HepG2 (cell line): ENCODE measurements around the gene ULBP1. TPM values are rescaled to one million over a fixed set of nuclear protein-coding genes. Genes with fewer than 3 reads are reported as not detected.

Source experiments
- KDM1A ChIP-seq: IDR thresholded peaks from 2 replicates; pipeline ENCODE4 v1.6.1; 2016; ENCODE audit warnings: missing compliant biosample characterization
- KLF9 ChIP-seq: IDR thresholded peaks from 2 replicates; pipeline ENCODE4 v1.6.1; 2016; ENCODE audit warnings: low read depth
- MEF2D ChIP-seq: sonication (generic); formaldehyde crosslinking; IDR thresholded peaks from 2 replicates; pipeline ENCODE4 v1.5.1; 2020; ENCODE audit warnings: mild to moderate bottlenecking, missing genetic modification reagents
- NCOA1 ChIP-seq: sonication (generic); formaldehyde crosslinking; IDR thresholded peaks from 2 replicates; pipeline ENCODE4 v1.9.0; 2021; ENCODE audit warnings: missing genetic modification reagents
- POGZ ChIP-seq: sonication (generic); formaldehyde crosslinking; IDR thresholded peaks from 2 replicates; pipeline ENCODE4 v1.4.0; 2020; ENCODE audit warnings: mild to moderate bottlenecking, missing genetic modification reagents
- POLR2AphosphoS5 ChIP-seq: IDR thresholded peaks from 2 replicates; pipeline ENCODE4 v1.6.1; 2012; ENCODE audit warnings: low read depth, low read length
- PRPF4 ChIP-seq: fragments of 200-400 bp; formaldehyde crosslinking; IDR thresholded peaks from 2 replicates; pipeline ENCODE4 v1.6.1; 2016; ENCODE audit warnings: low read length, low read depth; ENCODE audit not compliant: poor library complexity, severe bottlenecking
- RFX1 ChIP-seq: fragments of 450-650 bp; IDR thresholded peaks from 2 replicates; pipeline ENCODE4 v1.6.1; 2017
- SP5 ChIP-seq: IDR thresholded peaks from 2 replicates; pipeline ENCODE4 v1.6.1; 2016; ENCODE audit warnings: low read depth, borderline replicate concordance
- U2AF2 ChIP-seq: fragments of 200-400 bp; formaldehyde crosslinking; IDR thresholded peaks from 2 replicates; pipeline ENCODE4 v1.6.1; 2017; ENCODE audit warnings: low read depth, mild to moderate bottlenecking, low read length
- ZNF256 ChIP-seq: sonication (generic); formaldehyde crosslinking; conservative IDR thresholded peaks from 2 replicates; pipeline ENCODE4 v1.4.0; 2020; ENCODE audit warnings: missing genetic modification reagents
- ZNF510 ChIP-seq: sonication (generic); formaldehyde crosslinking; IDR thresholded peaks from 2 replicates; pipeline ENCODE4 v1.4.0; 2020; ENCODE audit warnings: low read depth, mild to moderate bottlenecking, missing genetic modification reagents
- ZNF878 ChIP-seq: sonication (generic); formaldehyde crosslinking; IDR thresholded peaks from 2 replicates; pipeline ENCODE4 v1.8.1; 2023; ENCODE audit warnings: mild to moderate bottlenecking, missing genetic modification reagents, moderate library complexity
- polyA plus RNA-seq, 8 experiments: library from polyadenylated mRNA; depleted of rRNA in 3 of 8; stranded (reverse) in 7 of 8; unstranded in 1 of 8; fragments of >200 nt; fragmentation: Illumina TruSeq in 4 of 8; extraction: Trizol in 4 of 8; gene quantifications; 2 replicates each; pipeline versions ENCODE4 v1.2.1 to v1.2.3, GENCODE V29; 2011 to 2016; ENCODE audit warnings: low read depth in 4 of 8, missing spikeins in 1 of 8, mixed read lengths in 1 of 8; ENCODE audit not compliant: insufficient read depth in 1 of 8
- total RNA-seq, 5 experiments: library from RNA; depleted of rRNA; stranded (reverse); fragments of >200 nt; fragmentation: Illumina TruSeq; extraction: Trizol; gene quantifications; 2 replicates each; pipeline ENCODE4 v1.2.3, GENCODE V29; 2016; ENCODE audit warnings: low read depth in 1 of 5
- TF ChIP-seq, protein P1 (sequence below): sonication (generic); formaldehyde crosslinking; IDR thresholded peaks from 2 replicates; pipeline ENCODE4 v1.4.0; 2020; ENCODE audit warnings: missing genetic modification reagents, borderline replicate concordance
- TF ChIP-seq, protein P2 (sequence below), 2 experiments: sonication (generic) in 1 of 2; formaldehyde crosslinking in 1 of 2; IDR thresholded peaks; 2 replicates each; pipeline versions ENCODE4 v1.4.0 to v1.6.1; 2016 to 2020; ENCODE audit warnings: borderline replicate concordance in 1 of 2, low read depth in 1 of 2, mild to moderate bottlenecking in 1 of 2, missing genetic modification reagents in 1 of 2
- TF ChIP-seq, protein P3 (sequence below): sonication (generic); formaldehyde crosslinking; IDR thresholded peaks from 2 replicates; pipeline ENCODE4 v1.4.0; 2020; ENCODE audit warnings: missing genetic modification reagents, borderline replicate concordance
- TF ChIP-seq, protein P4 (sequence below): sonication (generic); formaldehyde crosslinking; IDR thresholded peaks from 2 replicates; pipeline ENCODE4 v1.4.0; 2020; ENCODE audit warnings: missing genetic modification reagents

Gene ULBP1
- total and polyA plus RNA-seq, 2 of the 13 experiments (the other 11 are each of a cell fraction or from before 2014, with no cell fraction given), result 0.04 to 0.09 TPM

DNA sequence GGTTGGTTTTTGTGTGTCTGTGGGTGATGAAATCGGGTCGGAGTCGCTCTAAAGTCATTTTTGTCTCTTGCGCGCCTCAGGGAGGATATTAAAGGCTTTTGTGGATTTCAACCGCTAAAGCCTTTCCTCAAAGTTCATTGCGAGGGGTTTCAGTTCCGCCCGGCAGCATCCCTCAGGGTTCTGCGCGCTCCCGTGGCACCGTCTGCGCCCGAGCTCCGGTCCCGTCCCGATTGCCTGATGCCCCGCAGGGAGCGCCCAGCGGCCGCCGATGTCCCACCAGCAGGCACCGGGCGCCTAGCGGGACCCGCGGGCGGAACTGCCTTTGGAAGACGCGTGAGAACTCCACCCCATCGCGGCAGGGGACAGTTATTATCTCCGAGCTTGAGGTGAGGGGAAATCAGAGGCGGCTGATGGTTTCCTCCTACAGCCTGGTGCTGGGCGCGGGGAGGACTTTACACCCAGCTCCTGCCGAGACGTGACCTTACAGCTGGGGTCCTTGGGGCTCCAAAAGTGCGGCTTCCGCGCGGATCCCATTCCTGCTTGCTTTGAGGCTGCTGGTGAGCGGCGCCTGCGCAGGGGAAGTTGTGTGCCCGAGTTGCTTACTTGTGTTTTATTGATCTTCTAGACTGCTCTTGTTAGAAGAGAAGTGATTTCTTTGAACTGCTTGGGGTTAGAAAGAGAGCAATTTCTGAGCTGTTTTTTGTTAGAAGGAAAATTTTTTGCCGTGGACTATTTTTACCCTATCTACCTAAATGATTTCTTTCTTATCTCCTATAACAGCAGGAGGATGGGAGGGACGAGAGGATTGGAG is 27.1 kb downstream of the ULBP1 start (continued):
- TF ChIP-seq U2AF2, result no peak
- TF ChIP-seq MEF2D (CRISPR knock-in tag), result no peak
- TF ChIP-seq, protein P1, sequence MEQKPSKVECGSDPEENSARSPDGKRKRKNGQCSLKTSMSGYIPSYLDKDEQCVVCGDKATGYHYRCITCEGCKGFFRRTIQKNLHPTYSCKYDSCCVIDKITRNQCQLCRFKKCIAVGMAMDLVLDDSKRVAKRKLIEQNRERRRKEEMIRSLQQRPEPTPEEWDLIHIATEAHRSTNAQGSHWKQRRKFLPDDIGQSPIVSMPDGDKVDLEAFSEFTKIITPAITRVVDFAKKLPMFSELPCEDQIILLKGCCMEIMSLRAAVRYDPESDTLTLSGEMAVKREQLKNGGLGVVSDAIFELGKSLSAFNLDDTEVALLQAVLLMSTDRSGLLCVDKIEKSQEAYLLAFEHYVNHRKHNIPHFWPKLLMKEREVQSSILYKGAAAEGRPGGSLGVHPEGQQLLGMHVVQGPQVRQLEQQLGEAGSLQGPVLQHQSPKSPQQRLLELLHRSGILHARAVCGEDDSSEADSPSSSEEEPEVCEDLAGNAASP (CRISPR knock-in tag), result no peak
- TF ChIP-seq PRPF4, result no peak
- TF ChIP-seq KDM1A (CRISPR knock-in tag), result no peak
- no peak for TF ChIP-seq NCOA1 (CRISPR knock-in tag)
- TF ChIP-seq RFX1, result no peak
- TF ChIP-seq, protein P2, sequence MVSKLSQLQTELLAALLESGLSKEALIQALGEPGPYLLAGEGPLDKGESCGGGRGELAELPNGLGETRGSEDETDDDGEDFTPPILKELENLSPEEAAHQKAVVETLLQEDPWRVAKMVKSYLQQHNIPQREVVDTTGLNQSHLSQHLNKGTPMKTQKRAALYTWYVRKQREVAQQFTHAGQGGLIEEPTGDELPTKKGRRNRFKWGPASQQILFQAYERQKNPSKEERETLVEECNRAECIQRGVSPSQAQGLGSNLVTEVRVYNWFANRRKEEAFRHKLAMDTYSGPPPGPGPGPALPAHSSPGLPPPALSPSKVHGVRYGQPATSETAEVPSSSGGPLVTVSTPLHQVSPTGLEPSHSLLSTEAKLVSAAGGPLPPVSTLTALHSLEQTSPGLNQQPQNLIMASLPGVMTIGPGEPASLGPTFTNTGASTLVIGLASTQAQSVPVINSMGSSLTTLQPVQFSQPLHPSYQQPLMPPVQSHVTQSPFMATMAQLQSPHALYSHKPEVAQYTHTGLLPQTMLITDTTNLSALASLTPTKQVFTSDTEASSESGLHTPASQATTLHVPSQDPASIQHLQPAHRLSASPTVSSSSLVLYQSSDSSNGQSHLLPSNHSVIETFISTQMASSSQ (IDR thresholded peaks at IDR 0.05; ENCODE audit: low read depth), result no peak
- TF ChIP-seq, protein P2 (CRISPR knock-in tag; IDR thresholded peaks at IDR 0.05; ENCODE audit: borderline replicate concordance), result no peak
- TF ChIP-seq, protein P3, sequence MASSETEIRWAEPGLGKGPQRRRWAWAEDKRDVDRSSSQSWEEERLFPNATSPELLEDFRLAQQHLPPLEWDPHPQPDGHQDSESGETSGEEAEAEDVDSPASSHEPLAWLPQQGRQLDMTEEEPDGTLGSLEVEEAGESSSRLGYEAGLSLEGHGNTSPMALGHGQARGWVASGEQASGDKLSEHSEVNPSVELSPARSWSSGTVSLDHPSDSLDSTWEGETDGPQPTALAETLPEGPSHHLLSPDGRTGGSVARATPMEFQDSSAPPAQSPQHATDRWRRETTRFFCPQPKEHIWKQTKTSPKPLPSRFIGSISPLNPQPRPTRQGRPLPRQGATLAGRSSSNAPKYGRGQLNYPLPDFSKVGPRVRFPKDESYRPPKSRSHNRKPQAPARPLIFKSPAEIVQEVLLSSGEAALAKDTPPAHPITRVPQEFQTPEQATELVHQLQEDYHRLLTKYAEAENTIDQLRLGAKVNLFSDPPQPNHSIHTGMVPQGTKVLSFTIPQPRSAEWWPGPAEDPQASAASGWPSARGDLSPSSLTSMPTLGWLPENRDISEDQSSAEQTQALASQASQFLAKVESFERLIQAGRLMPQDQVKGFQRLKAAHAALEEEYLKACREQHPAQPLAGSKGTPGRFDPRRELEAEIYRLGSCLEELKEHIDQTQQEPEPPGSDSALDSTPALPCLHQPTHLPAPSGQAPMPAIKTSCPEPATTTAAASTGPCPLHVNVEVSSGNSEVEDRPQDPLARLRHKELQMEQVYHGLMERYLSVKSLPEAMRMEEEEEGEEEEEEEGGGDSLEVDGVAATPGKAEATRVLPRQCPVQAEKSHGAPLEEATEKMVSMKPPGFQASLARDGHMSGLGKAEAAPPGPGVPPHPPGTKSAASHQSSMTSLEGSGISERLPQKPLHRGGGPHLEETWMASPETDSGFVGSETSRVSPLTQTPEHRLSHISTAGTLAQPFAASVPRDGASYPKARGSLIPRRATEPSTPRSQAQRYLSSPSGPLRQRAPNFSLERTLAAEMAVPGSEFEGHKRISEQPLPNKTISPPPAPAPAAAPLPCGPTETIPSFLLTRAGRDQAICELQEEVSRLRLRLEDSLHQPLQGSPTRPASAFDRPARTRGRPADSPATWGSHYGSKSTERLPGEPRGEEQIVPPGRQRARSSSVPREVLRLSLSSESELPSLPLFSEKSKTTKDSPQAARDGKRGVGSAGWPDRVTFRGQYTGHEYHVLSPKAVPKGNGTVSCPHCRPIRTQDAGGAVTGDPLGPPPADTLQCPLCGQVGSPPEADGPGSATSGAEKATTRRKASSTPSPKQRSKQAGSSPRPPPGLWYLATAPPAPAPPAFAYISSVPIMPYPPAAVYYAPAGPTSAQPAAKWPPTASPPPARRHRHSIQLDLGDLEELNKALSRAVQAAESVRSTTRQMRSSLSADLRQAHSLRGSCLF (CRISPR knock-in tag), result no peak
- no peak for TF ChIP-seq ZNF878 (CRISPR knock-in tag)
- TF ChIP-seq SP5 (CRISPR knock-in tag), result no peak
- TF ChIP-seq KLF9 (CRISPR knock-in tag), result no peak
- no peak for TF ChIP-seq POLR2AphosphoS5
- TF ChIP-seq ZNF510 (CRISPR knock-in tag), result no peak
- no peak for TF ChIP-seq POGZ (CRISPR knock-in tag)
- TF ChIP-seq, protein P4, sequence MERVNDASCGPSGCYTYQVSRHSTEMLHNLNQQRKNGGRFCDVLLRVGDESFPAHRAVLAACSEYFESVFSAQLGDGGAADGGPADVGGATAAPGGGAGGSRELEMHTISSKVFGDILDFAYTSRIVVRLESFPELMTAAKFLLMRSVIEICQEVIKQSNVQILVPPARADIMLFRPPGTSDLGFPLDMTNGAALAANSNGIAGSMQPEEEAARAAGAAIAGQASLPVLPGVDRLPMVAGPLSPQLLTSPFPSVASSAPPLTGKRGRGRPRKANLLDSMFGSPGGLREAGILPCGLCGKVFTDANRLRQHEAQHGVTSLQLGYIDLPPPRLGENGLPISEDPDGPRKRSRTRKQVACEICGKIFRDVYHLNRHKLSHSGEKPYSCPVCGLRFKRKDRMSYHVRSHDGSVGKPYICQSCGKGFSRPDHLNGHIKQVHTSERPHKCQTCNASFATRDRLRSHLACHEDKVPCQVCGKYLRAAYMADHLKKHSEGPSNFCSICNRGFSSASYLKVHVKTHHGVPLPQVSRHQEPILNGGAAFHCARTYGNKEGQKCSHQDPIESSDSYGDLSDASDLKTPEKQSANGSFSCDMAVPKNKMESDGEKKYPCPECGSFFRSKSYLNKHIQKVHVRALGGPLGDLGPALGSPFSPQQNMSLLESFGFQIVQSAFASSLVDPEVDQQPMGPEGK (CRISPR knock-in tag), result no peak
- no peak for TF ChIP-seq ZNF256 (CRISPR knock-in tag)
